Measurements from ENCODE around the gene FFAR1. TPM values are rescaled to one million over a fixed set of nuclear protein-coding genes. Genes with fewer than 3 reads are reported as not detected.

Gene FFAR1
- total and polyA plus RNA-seq, 2 of the 8 experiments (the other 6 are each of a cell fraction or from before 2014, with no cell fraction given), result not detected

- ChIA-PET POLR2A (ENCODE audit: partially characterized antibody) (interaction anchor here (1.4 kb wide), 1 partner anchor 21 kb away, joined by 3 read pairs; no protein-coding TSS in a partner anchor), CTCF (ENCODE audit: partially characterized antibody) (no interaction called here)
- Histone ChIP-seq H4K91ac (replicated peaks; ENCODE audit: insufficient read length, low read length) (no peak overlapping the region), H2AK5ac (ENCODE audit: low read depth, low read length) (no peak overlapping the region), H2BK12ac (ENCODE audit: low read depth, low read length) (no peak overlapping the region), H3K27me3 (replicated peaks in 1 of 4; ENCODE audit: control insufficient read depth in 3 of 4, extremely low read depth in 1 of 4, insufficient read depth in 3 of 4, low read length in 3 of 4) (peaks cover 0 to 12% (median 2%) of the 10 kb centered on the region in 4 experiments; a peak in 1 of 7 replicates), H3K36me3 (ENCODE audit: control insufficient read depth in 2 of 4, insufficient read depth in 4 of 4, low read length in 3 of 4) (no peaks in the 10 kb centered on the region; a peak in 1 of 8 replicates), H3K4me1 (replicated peaks in 1 of 4; ENCODE audit: control insufficient read depth in 3 of 4, insufficient read depth in 4 of 4, low read length in 3 of 4) (0 out of 7 replicates have a peak, but pooled peaks cover 0 to 2% (median 0%) of the 10 kb centered on the region in 4 experiments), H2BK5ac (ENCODE audit: low read depth, low read length) (no peak overlapping the region), H3K9ac (replicated peaks in 1 of 4; ENCODE audit: extremely low read depth in 1 of 4, low read depth in 3 of 4, low read length in 3 of 4) (no peak overlapping the region), H3K56ac (replicated peaks; ENCODE audit: insufficient read length, low read depth, low read length) (no peak overlapping the region), H2AFZ (ENCODE audit: low read length) (no peak overlapping the region), H4K20me1 (replicated peaks in 1 of 2; ENCODE audit: control insufficient read depth in 1 of 2, insufficient read depth in 2 of 2, low read length in 2 of 2) (peaks cover 0 to 21% of the 10 kb centered on the region in 2 experiments), H2BK20ac (ENCODE audit: low read length) (no peak overlapping the region), H3K79me2 (ENCODE audit: control insufficient read depth in 1 of 2, insufficient read depth in 2 of 2, low read length in 2 of 2) (no peaks in the 10 kb centered on the region), H4K5ac (ENCODE audit: insufficient read length, low read depth, low read length) (no peak overlapping the region), H3K18ac (ENCODE audit: extremely low read depth, low read length) (no peak overlapping the region), H3K23me2 (ENCODE audit: low read depth, low read length) (peaks cover 19% of the 10 kb centered on the region; the same call in 1 of the 2 replicates), H4K8ac (ENCODE audit: extremely low read depth, insufficient read depth, low read length) (no peak overlapping the region), H3K4me3 (ENCODE audit: extremely low read depth in 1 of 4, insufficient read depth in 2 of 4, low read depth in 3 of 4, low read length in 4 of 4) (no peak overlapping the region), H3K9me3 (ENCODE audit: insufficient read depth in 2 of 2, low read depth in 1 of 2, low read length in 1 of 2) (no peaks in the 10 kb centered on the region; a peak in 1 of 4 replicates), H3K4me2 (ENCODE audit: insufficient read depth in 1 of 2, low read depth in 2 of 2, low read length in 2 of 2) (no peak overlapping the region), H3K4ac (replicated peaks; ENCODE audit: insufficient read length, low read depth, low read length) (no peak overlapping the region), H3K27ac (ENCODE audit: low read depth, low read length) (no peak overlapping the region), H3K14ac (ENCODE audit: insufficient read length) (no peak overlapping the region), H3K79me1 (ENCODE audit: low read depth, low read length) (peaks cover 3% of the 10 kb centered on the region; the same call in 1 of the 2 replicates), H3K23ac (ENCODE audit: insufficient read length) (no peak overlapping the region), H2BK120ac (replicated peaks; ENCODE audit: low read depth, low read length) (no peak overlapping the region), H2BK15ac (ENCODE audit: low read length) (no peak overlapping the region)
- FAIRE-seq, result no peak
- no peak for DNase-seq (ENCODE audit: low read depth in 1 of 2, low spot score in 2 of 2)
- WGBS, 2 experiments (ENCODE audit: extremely low coverage in 1 of 2, insufficient coverage in 1 of 2, insufficient read length in 1 of 2, insufficient replicate concordance in 2 of 2, low coverage in 1 of 2, low lambda C conversion rate in 2 of 2, missing lambda C conversion rate in 1 of 2), result 88 to 100% methylated on average over 1 to 2 of the region's 2 CpGs
- TF ChIP-seq POLR2AphosphoS5 (IDR thresholded peaks at IDR 0.05; ENCODE audit: low read depth, low read length), result no peak
- TF ChIP-seq, protein P1, sequence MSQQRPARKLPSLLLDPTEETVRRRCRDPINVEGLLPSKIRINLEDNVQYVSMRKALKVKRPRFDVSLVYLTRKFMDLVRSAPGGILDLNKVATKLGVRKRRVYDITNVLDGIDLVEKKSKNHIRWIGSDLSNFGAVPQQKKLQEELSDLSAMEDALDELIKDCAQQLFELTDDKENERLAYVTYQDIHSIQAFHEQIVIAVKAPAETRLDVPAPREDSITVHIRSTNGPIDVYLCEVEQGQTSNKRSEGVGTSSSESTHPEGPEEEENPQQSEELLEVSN (IDR thresholded peaks at IDR 0.05), result no peak
- TF ChIP-seq ASH2L (IDR thresholded peaks at IDR 0.05; ENCODE audit: low read length), result no peak
- no peak for TF ChIP-seq USF2 (IDR thresholded peaks at IDR 0.05; ENCODE audit: low read length)
- no peak for TF ChIP-seq JUND (IDR thresholded peaks at IDR 0.05; ENCODE audit: low read length)
- no peak for TF ChIP-seq RNF2 (IDR thresholded peaks at IDR 0.05; ENCODE audit: borderline replicate concordance, low read depth, low read length, missing control alignments, poor library complexity, severe bottlenecking)
- TF ChIP-seq NRF1 (IDR thresholded peaks at IDR 0.05; ENCODE audit: low read depth, low read length), result no peak
- TF ChIP-seq ZNF274 (IDR thresholded peaks at IDR 0.05; ENCODE audit: borderline replicate concordance, extremely low read depth, low read length), result no peak
- TF ChIP-seq SUZ12 (IDR thresholded peaks at IDR 0.05; ENCODE audit: low read length), result no peak
- no peak for TF ChIP-seq KDM4A (IDR thresholded peaks at IDR 0.05; ENCODE audit: low read depth, low read length, severe bottlenecking)
- TF ChIP-seq RXRA (IDR thresholded peaks at IDR 0.05; ENCODE audit: insufficient read depth, low read depth, low read length), result no peak
- TF ChIP-seq EGR1 (IDR thresholded peaks at IDR 0.05; ENCODE audit: borderline replicate concordance, low read depth, low read length), result no peak
Observed at GRCh38 chr19:35301961-35302360, 45.7 kb upstream of the FFAR1 start.
